GM03348 (cell line): ENCODE measurements around the gene BPIFB2.
"Not testable (repeated sequence)": the region's sequence is repeated elsewhere in the genome, so short reads cannot be mapped to it uniquely, and the experiment has no call there.

Experiments used
- DNase-seq: peaks from one replicate; pipeline ENCODE4 v3.0.0; 2012; ENCODE audit warnings: low spot score

Gene BPIFB2

GRCh38 chr20:33042430-33042829 lies 34.9 kb downstream of the BPIFB2 start:
- no peak for DNase-seq

GRCh38 chr20:33042983-33043730 lies 35.7 kb downstream of the BPIFB2 start:
- no peak for DNase-seq

- no peak for DNase-seq
Observed at GRCh38 chr20:33043731-33044181, 36.3 kb downstream of the BPIFB2 start.

- DNase-seq: not testable (repeated sequence)
Observed at GRCh38 chr20:33045129-33045721, 37.7 kb downstream of the BPIFB2 start.

- DNase-seq: no peak
Observed at GRCh38 chr20:33046412-33046811, 38.9 kb downstream of the BPIFB2 start.

- no peak for DNase-seq
Observed at GRCh38 chr20:33051333-33051732, 43.8 kb downstream of the BPIFB2 start.

GRCh38 chr20:33053291-33054106 lies 46.0 kb downstream of the BPIFB2 start, which contains the start of gene BPIFB3:
Gene BPIFB3, plus strand, starts transcription at chr20:33053903. Its CDS starts 1,533 bp downstream, at chr20:33055436.
- DNase-seq: no peak

GRCh38 chr20:33054381-33054780 lies 46.9 kb downstream of the BPIFB2 start:
- DNase-seq: no peak

- DNase-seq: no peak
Observed at GRCh38 chr20:33054791-33055190, 47.3 kb downstream of the BPIFB2 start.

- DNase-seq: no peak
Observed at GRCh38 chr20:33059136-33059535, 51.6 kb downstream of the BPIFB2 start.

GRCh38 chr20:33059741-33060390 lies 52.4 kb downstream of the BPIFB2 start:
- no peak for DNase-seq

- no peak for DNase-seq
Observed at GRCh38 chr20:33061658-33062028, 54.1 kb downstream of the BPIFB2 start.

- DNase-seq: no peak
Observed at GRCh38 chr20:33062105-33062824, 54.8 kb downstream of the BPIFB2 start.

- no peak for DNase-seq
Observed at GRCh38 chr20:33062825-33063149, 55.3 kb downstream of the BPIFB2 start.

GRCh38 chr20:33063271-33063670 lies 55.8 kb downstream of the BPIFB2 start:
- no peak for DNase-seq

- DNase-seq: no peak
Observed at GRCh38 chr20:33064572-33065287, 57.2 kb downstream of the BPIFB2 start.

GRCh38 chr20:33065785-33066184 lies 58.3 kb downstream of the BPIFB2 start:
- no peak for DNase-seq

- DNase-seq: no peak
Observed at GRCh38 chr20:33067806-33068205, 60.3 kb downstream of the BPIFB2 start.

- DNase-seq: no peak
Observed at GRCh38 chr20:33068251-33068939, 60.9 kb downstream of the BPIFB2 start.

GRCh38 chr20:33069673-33070072 lies 62.2 kb downstream of the BPIFB2 start:
- no peak for DNase-seq
